ENCODE data around the gene SCUBE3.

SCUBE3 gene

DNA sequence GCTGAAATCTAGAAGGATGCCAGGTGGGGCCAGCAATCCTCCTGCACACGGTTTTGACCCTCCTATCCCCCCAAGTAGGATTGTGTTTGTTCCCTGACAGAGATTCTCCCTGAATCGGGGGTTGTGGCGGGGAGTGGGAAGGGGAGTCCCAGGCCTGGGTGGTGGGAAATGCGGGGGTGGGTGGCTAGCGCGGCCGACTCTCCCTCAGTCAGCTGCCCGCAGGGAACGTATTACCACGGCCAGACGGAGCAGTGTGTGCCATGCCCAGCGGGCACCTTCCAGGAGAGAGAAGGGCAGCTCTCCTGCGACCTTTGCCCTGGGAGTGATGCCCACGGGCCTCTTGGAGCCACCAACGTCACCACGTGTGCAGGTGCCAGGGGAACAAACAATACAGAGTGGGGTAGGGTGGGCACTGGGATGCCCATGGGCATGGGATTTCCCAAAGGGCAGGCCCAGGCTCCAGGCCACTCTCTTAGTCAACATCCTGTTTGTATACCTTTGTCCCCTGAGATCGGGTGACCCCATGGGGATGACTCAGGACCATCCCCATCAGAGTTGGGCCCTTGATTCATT is 29.7 kb downstream of the SCUBE3 start:
- TF ChIP-seq FOXM1 (IDR thresholded peaks at IDR 0.05; ENCODE audit: borderline replicate concordance, low read depth) = no peak
- no peak for TF ChIP-seq NFIC (IDR thresholded peaks at IDR 0.05)
- TF ChIP-seq CEBPB (IDR thresholded peaks at IDR 0.05) = no peak
- TF ChIP-seq, protein P1, sequence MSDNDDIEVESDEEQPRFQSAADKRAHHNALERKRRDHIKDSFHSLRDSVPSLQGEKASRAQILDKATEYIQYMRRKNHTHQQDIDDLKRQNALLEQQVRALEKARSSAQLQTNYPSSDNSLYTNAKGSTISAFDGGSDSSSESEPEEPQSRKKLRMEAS (IDR thresholded peaks at IDR 0.05) = no peak
- no peak for TF ChIP-seq EP300 (IDR thresholded peaks at IDR 0.05; ENCODE audit: borderline replicate concordance)
- TF ChIP-seq YY1 (IDR thresholded peaks at IDR 0.05; ENCODE audit: low read depth) = no peak
- no peak for TF ChIP-seq EGR1 (IDR thresholded peaks at IDR 0.05)
- no peak for TF ChIP-seq ZBTB7A (IDR thresholded peaks at IDR 0.05; ENCODE audit: low read depth)
- TF ChIP-seq, protein P2, sequence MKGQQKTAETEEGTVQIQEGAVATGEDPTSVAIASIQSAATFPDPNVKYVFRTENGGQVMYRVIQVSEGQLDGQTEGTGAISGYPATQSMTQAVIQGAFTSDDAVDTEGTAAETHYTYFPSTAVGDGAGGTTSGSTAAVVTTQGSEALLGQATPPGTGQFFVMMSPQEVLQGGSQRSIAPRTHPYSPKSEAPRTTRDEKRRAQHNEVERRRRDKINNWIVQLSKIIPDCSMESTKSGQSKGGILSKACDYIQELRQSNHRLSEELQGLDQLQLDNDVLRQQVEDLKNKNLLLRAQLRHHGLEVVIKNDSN (IDR thresholded peaks at IDR 0.05) = no peak
- TF ChIP-seq, protein P3, sequence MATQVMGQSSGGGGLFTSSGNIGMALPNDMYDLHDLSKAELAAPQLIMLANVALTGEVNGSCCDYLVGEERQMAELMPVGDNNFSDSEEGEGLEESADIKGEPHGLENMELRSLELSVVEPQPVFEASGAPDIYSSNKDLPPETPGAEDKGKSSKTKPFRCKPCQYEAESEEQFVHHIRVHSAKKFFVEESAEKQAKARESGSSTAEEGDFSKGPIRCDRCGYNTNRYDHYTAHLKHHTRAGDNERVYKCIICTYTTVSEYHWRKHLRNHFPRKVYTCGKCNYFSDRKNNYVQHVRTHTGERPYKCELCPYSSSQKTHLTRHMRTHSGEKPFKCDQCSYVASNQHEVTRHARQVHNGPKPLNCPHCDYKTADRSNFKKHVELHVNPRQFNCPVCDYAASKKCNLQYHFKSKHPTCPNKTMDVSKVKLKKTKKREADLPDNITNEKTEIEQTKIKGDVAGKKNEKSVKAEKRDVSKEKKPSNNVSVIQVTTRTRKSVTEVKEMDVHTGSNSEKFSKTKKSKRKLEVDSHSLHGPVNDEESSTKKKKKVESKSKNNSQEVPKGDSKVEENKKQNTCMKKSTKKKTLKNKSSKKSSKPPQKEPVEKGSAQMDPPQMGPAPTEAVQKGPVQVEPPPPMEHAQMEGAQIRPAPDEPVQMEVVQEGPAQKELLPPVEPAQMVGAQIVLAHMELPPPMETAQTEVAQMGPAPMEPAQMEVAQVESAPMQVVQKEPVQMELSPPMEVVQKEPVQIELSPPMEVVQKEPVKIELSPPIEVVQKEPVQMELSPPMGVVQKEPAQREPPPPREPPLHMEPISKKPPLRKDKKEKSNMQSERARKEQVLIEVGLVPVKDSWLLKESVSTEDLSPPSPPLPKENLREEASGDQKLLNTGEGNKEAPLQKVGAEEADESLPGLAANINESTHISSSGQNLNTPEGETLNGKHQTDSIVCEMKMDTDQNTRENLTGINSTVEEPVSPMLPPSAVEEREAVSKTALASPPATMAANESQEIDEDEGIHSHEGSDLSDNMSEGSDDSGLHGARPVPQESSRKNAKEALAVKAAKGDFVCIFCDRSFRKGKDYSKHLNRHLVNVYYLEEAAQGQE (IDR thresholded peaks at IDR 0.05; ENCODE audit: low read depth) = no peak
- no peak for TF ChIP-seq TEAD4 (IDR thresholded peaks at IDR 0.05)
- no peak for TF ChIP-seq TAF1 (IDR thresholded peaks at IDR 0.05; ENCODE audit: low read depth)
- no peak for TF ChIP-seq RAD21 (IDR thresholded peaks at IDR 0.05; ENCODE audit: low read depth)
- TF ChIP-seq CREB1 (IDR thresholded peaks at IDR 0.05; ENCODE audit: low read depth) = no peak
- no peak for TF ChIP-seq TCF12 (IDR thresholded peaks at IDR 0.05; ENCODE audit: low read depth)

DNA sequence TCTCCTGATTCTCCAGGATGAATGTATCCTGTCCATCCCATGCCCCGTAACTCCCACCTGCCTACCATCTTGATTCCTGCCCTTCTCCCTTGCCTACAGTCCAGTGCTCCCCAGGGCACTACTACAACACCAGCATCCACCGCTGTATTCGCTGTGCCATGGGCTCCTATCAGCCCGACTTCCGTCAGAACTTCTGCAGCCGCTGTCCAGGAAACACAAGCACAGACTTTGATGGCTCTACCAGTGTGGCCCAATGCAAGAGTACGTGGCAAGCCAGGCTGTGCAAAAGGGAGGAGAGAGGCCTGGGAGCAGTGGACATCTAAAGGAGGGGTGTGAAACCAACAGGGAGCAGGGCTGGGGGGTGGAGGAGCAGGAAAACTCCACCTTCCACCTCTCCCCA is 30.8 kb downstream of the SCUBE3 start:
- TF ChIP-seq TEAD4 (IDR thresholded peaks at IDR 0.05) = no peak
- no peak for TF ChIP-seq RAD21 (IDR thresholded peaks at IDR 0.05; ENCODE audit: low read depth)
- no peak for TF ChIP-seq TAF1 (IDR thresholded peaks at IDR 0.05; ENCODE audit: low read depth)
- TF ChIP-seq, protein P2 (IDR thresholded peaks at IDR 0.05) = no peak
- no peak for TF ChIP-seq YY1 (IDR thresholded peaks at IDR 0.05; ENCODE audit: low read depth)
- TF ChIP-seq CREB1 (IDR thresholded peaks at IDR 0.05; ENCODE audit: low read depth) = no peak
- no peak for TF ChIP-seq EP300 (IDR thresholded peaks at IDR 0.05; ENCODE audit: borderline replicate concordance)
- no peak for TF ChIP-seq EGR1 (IDR thresholded peaks at IDR 0.05)
- TF ChIP-seq, protein P3 (IDR thresholded peaks at IDR 0.05; ENCODE audit: low read depth) = no peak
- no peak for TF ChIP-seq ZBTB7A (IDR thresholded peaks at IDR 0.05; ENCODE audit: low read depth)
- TF ChIP-seq, protein P1 (IDR thresholded peaks at IDR 0.05) = no peak
- no peak for TF ChIP-seq TCF12 (IDR thresholded peaks at IDR 0.05; ENCODE audit: low read depth)
- TF ChIP-seq CEBPB (IDR thresholded peaks at IDR 0.05) = no peak
- no peak for TF ChIP-seq NFIC (IDR thresholded peaks at IDR 0.05)
- TF ChIP-seq FOXM1 (IDR thresholded peaks at IDR 0.05; ENCODE audit: borderline replicate concordance, low read depth) = no peak

DNA sequence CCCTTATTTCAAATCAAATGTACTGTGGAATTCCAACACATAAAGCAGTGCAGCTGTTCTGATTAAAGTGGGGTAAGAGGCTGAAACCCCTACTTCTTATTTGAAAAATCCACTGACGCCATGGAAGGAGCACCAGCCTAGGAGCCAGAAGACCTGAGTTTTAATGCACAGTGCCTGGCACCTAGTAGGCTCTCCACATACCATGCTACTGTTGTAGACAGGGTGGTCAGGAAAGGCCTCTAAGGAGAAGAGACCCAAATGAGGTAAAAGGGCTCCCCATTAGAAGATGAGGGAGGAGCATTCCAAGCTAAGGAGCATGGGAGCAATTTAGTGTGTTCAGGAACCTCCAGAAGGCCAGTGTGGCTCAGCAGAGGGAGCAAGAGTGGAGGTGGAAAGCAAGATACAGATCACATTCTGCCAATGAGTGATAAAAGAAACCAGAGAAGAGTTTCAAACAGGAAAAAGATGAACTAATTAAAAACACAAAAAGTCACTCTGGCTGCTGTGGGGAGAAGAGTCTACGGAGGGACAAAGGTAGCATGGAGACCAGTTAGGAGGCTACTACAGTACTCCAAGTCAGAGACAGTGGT is 34.0 kb downstream of the SCUBE3 start:
- TF ChIP-seq TAF1 (IDR thresholded peaks at IDR 0.05; ENCODE audit: low read depth) (no peak), EP300 (IDR thresholded peaks at IDR 0.05; ENCODE audit: borderline replicate concordance) (no peak), CEBPB (IDR thresholded peaks at IDR 0.05) (no peak), TCF12 (IDR thresholded peaks at IDR 0.05; ENCODE audit: low read depth) (no peak), FOXM1 (IDR thresholded peaks at IDR 0.05; ENCODE audit: borderline replicate concordance, low read depth) (no peak), TEAD4 (IDR thresholded peaks at IDR 0.05) (no peak)
- TF ChIP-seq, protein P1 (IDR thresholded peaks at IDR 0.05) = no peak
- TF ChIP-seq, protein P2 (IDR thresholded peaks at IDR 0.05) = no peak
- TF ChIP-seq, protein P3 (IDR thresholded peaks at IDR 0.05; ENCODE audit: low read depth) = no peak
